ENCODE results near the gene PITPNC1.

PITPNC1 gene

DNA sequence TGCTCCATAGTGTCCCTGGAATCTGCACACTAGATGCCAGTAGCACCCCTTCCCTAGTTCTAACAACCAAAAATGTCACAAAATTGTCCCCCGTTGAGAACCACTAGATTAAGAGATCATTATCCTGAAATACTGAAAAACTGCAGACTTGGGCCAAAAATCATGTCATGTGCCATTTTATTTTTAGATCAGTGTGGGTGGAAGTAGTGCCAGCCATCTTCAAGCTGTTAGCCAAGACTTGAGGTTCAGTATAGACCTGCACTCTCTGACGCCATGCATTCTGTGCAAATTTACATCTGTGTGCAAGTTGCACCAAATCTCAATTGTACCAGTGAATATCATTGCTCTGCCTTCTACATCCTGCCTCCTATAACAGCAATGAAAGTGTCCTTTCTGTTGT, 309.2 kb downstream of the PITPNC1 start:
- H3K79me2 ChIP-seq (ENCODE audit: insufficient read depth, low read depth) = no peaks in the 10 kb centered on the region
- H3K27me3 ChIP-seq (ENCODE audit: insufficient read depth, low read depth) = no peaks in the 10 kb centered on the region
- TF ChIP-seq, protein P1, sequence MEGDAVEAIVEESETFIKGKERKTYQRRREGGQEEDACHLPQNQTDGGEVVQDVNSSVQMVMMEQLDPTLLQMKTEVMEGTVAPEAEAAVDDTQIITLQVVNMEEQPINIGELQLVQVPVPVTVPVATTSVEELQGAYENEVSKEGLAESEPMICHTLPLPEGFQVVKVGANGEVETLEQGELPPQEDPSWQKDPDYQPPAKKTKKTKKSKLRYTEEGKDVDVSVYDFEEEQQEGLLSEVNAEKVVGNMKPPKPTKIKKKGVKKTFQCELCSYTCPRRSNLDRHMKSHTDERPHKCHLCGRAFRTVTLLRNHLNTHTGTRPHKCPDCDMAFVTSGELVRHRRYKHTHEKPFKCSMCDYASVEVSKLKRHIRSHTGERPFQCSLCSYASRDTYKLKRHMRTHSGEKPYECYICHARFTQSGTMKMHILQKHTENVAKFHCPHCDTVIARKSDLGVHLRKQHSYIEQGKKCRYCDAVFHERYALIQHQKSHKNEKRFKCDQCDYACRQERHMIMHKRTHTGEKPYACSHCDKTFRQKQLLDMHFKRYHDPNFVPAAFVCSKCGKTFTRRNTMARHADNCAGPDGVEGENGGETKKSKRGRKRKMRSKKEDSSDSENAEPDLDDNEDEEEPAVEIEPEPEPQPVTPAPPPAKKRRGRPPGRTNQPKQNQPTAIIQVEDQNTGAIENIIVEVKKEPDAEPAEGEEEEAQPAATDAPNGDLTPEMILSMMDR (conservative IDR thresholded peaks at IDR 0.05; ENCODE audit: low read depth, low read length) = no peak
- no peak overlapping the region; the same call in 1 of the 2 replicates for H3K27ac ChIP-seq
- H3K4me2 ChIP-seq = no peak overlapping the region
- H2AFZ ChIP-seq (ENCODE audit: low read depth) = no peak overlapping the region
- no peak overlapping the region for H3K4me3 ChIP-seq (IDR thresholded peaks at IDR 0.05; ENCODE audit: insufficient read depth, low read depth, low read length)
- peaks cover 72% of the 10 kb centered on the region for H3K4me1 ChIP-seq (ENCODE audit: low read depth, poor library complexity, severe bottlenecking)
- no peaks in the 10 kb centered on the region for H3K36me3 ChIP-seq (ENCODE audit: insufficient read depth)
- H3K9ac ChIP-seq = no peak overlapping the region
- no peaks in the 10 kb centered on the region for H4K20me1 ChIP-seq (ENCODE audit: insufficient read depth)

DNA sequence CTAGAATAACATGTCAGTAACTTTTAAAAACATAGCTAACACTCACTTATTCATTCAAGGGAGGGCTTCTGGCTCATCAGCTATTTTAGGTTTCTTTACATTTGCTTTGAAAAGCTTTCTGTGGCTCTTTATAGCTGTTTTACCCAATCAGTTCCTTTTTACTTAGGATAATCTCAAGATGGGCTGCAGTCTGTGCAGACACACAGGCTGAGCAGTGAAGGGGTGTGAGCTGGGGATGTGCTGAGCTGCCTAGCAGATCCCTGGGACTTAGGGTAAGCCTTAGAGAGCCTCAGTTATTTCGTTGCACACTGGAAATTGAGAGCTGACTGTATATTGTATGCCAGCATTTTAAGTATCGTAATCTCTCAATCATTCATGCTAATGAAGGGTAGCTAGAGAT, 310.4 kb downstream of the PITPNC1 start:
- TF ChIP-seq, protein P1 (conservative IDR thresholded peaks at IDR 0.05; ENCODE audit: low read depth, low read length) = no peak
- Histone ChIP-seq H3K79me2 (ENCODE audit: insufficient read depth, low read depth) (no peaks in the 10 kb centered on the region), H3K4me2 (no peak overlapping the region), H3K9ac (no peak overlapping the region), H3K4me3 (IDR thresholded peaks at IDR 0.05; ENCODE audit: insufficient read depth, low read depth, low read length) (no peak overlapping the region), H3K4me1 (ENCODE audit: low read depth, poor library complexity, severe bottlenecking) (peaks cover 59% of the 10 kb centered on the region), H3K27me3 (ENCODE audit: insufficient read depth, low read depth) (no peaks in the 10 kb centered on the region), H3K36me3 (ENCODE audit: insufficient read depth) (no peaks in the 10 kb centered on the region), H3K27ac (peak overlapping the region; percentile 5; the same call in 1 of the 2 replicates), H4K20me1 (ENCODE audit: insufficient read depth) (no peaks in the 10 kb centered on the region), H2AFZ (ENCODE audit: low read depth) (no peak overlapping the region)

DNA sequence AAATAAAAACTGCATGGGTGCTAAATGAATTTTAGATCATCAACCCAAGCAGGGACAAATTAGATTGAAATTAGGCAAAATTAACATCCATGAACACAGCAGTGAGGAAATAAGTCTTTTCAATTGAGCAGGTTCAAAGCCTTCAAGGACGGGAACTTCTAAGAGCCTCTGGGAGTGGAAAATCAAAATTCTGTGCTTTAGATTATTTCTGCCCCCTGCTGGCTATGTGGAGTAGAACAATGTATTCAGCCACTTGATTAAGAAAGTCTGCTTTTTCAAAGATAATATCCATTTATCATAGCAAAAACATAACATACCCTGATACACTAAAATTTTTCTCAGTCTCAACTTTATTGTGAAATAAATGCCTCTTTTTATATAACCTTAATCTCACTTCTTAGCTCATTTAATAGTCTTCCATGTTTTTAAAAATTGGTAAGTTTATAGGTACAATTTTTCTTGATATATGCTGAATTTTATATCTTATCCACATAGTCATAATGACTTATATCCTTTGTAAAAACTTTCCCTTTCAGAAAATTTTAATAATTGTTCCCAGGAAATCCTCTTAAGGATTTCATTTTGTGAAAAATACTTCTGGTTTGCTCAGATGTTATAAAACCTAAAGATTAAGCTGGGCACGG, 312.6 kb downstream of the PITPNC1 start:
- peaks cover 49% of the 10 kb centered on the region for H3K4me1 ChIP-seq (ENCODE audit: low read depth, poor library complexity, severe bottlenecking)
- H4K20me1 ChIP-seq (ENCODE audit: insufficient read depth) = no peaks in the 10 kb centered on the region
- no peak overlapping the region for H3K4me3 ChIP-seq (IDR thresholded peaks at IDR 0.05; ENCODE audit: insufficient read depth, low read depth, low read length)
- H3K36me3 ChIP-seq (ENCODE audit: insufficient read depth) = no peaks in the 10 kb centered on the region
- no peaks in the 10 kb centered on the region for H3K27me3 ChIP-seq (ENCODE audit: insufficient read depth, low read depth)
- no peaks in the 10 kb centered on the region for H3K79me2 ChIP-seq (ENCODE audit: insufficient read depth, low read depth)
- H3K27ac ChIP-seq = peak overlapping the region; percentile 59; the same call in 1 of the 2 replicates
- peak overlapping the region; percentile 13 for H3K4me2 ChIP-seq
- TF ChIP-seq, protein P1 (conservative IDR thresholded peaks at IDR 0.05; ENCODE audit: low read depth, low read length) = peak; percentile 90
- no peak overlapping the region for H3K9ac ChIP-seq
- no peak overlapping the region for H2AFZ ChIP-seq (ENCODE audit: low read depth)

DNA sequence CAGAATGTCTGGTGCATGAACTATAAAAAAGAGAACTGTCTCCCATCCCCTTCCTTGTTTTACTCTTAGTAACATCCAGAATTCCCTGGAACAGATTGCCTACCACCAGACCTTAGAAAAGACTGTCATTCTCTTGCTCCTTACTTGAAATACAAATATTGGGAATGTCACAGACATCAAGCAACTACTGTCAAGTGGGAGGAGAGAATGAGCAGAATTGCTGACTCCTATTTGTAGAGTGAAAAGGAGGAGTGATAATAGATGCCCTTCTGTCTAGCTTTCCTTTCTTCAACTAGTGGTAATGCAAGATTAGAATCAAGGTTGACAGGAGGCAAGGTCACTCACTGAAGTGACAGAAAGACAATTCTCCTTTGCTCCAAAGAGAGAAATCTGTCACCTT, 316.7 kb downstream of the PITPNC1 start:
- Histone ChIP-seq H3K9ac (no peak overlapping the region), H4K20me1 (ENCODE audit: insufficient read depth) (no peaks in the 10 kb centered on the region), H3K27me3 (ENCODE audit: insufficient read depth, low read depth) (no peaks in the 10 kb centered on the region), H3K36me3 (ENCODE audit: insufficient read depth) (no peaks in the 10 kb centered on the region), H3K79me2 (ENCODE audit: insufficient read depth, low read depth) (no peaks in the 10 kb centered on the region), H3K27ac (no peak overlapping the region), H3K4me3 (IDR thresholded peaks at IDR 0.05; ENCODE audit: insufficient read depth, low read depth, low read length) (no peak overlapping the region), H2AFZ (ENCODE audit: low read depth) (no peak overlapping the region), H3K4me2 (no peak overlapping the region), H3K4me1 (ENCODE audit: low read depth, poor library complexity, severe bottlenecking) (peaks cover 12% of the 10 kb centered on the region)
- TF ChIP-seq, protein P1 (conservative IDR thresholded peaks at IDR 0.05; ENCODE audit: low read depth, low read length) = no peak
